DMS 273 treated with DMSO at 0.1 percent for 48 hours (cell line): Measurements from ENCODE around the gene PSMB11.

Source experiments
- DNase-seq: peaks from one replicate; lab custom pipeline; 2025; lab: John Stamatoyannopoulos, UW

PSMB11 gene

DNA sequence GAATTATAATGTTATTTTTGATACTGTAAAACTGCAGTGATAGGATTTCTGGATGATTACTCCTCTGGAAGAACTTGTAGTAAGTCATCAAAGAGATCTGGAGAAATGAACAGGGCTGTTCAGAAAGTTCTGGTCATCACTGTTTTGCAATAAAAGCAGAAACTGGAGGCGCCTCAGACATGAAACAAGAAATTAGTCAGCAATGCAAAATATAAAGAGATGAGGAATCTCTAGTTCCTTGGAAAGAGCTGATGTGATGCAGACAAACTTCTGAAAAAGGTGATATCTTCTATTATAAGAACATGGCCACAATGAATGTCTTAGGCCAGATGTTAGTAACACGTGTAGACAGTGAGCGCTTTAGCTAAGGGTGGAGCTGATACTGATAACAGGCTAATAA, 43.4 kb downstream of the PSMB11 start:
- DNase-seq = no peak

DNA sequence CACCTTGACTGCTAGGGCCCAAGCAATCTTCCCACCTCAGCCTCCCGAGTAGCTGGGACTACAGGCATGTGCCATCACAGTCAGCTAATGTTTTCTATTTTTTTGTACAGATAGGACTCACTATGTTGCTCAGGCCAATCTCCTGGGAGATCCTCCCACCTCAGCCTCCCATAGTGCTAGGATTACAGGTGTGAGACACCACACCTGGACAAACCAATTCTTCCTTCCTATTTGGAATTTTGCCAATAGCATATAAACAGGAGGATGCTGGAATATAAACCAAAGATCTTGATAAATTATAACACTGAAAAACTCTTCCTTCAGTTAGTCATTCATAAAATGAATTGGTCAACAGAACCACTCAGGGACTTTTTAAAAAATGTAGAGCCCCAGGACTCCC, 44.6 kb downstream of the PSMB11 start:
- DNase-seq = no peak

DNA sequence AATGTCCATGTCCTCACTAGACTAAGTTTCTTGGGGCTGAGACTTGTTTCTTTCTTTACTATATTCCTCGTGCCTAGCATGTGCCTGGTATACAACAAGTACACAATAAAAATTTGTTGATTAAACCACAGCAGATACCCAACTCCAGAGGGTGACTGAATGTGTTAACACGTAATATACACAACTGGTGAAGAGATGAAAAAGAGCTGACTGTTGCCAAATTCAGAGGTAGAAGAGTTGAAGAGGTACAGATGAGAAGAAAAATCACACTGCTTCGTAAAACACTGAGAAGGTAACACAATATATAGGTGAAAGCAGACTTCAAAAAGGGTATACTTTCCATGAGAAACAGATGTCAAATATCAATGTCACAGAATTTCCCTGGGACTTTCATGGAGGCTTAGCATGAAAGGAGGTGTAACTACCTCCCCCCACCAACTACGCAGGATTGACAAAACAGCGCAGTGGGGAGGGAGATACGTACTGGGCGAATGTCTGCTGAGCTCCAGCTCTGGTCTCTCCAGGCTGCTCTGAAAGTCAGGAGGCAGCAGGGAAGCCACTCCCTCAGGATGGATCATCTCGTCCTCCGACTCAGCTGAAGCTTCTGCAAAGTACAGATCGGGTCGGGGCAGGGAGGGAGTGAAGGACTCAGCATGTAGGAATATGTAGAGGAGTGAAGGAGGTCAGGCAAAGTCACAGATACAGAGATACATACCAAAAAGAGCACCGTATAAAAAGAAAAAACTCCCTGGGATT, 47.7 kb downstream of the PSMB11 start:
- no peak for DNase-seq

DNA sequence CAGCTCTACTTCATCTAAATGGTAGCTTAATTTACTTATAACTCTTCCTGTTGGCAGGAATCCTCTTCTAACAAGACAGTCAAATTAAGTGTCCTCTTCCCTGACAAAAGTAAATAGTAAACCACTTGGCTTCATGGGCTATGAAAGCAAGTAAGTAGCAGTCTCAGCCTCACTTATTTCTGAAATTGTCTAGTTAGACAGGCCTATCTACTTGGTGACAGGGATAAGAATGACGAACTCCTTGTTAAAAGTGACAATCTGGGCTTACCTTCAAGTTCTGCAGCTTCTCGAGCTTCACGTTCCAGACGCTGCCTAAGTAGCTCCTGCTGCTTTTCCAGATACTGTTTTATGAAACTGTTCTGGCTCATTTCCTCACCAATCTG, 48.2 kb downstream of the PSMB11 start:
- DNase-seq = no peak

DNA sequence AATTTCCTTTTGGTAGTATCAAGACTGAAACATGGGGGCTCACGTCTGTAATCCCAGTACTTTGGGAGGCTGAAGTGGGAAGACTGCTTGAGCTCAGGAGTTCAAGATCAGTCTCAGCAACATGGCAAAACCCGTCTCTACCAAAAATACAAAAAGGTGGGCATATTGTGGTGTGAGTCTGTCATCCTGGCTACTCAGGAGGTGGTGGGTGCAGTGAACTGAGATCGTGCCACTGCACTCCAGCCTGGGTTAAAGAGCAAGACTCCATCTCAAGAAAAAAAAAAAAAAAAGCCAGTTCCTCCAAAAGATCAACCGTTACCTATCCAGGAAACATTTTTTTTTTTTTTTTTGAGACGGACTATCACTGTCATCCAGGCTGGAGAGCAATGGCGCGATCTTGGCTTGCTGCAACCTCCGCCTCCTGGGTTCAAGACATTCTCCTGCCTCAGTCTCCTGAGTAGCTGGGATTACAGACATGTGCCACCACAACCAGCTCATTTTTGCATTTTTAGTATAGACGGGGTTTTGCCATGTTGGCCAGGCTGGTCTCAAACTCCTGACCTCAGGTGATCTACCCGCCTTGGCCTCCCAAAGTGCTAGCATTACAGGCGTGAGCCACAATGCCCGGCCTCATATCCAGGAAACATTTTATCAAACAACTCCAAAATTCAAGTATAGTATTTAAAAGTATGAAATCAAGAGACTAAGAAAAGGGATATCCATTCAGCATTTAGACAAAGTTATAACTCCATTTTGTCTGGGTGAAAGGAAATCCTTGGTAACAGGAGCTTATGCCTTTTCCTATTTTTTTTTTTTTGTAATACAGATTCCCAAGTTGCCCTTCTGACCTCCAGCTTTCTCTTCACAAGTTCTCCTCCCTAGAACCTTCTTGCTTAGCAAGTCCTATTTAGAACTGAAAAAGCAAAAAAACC, 49.5 kb downstream of the PSMB11 start:
- DNase-seq = no peak

DNA sequence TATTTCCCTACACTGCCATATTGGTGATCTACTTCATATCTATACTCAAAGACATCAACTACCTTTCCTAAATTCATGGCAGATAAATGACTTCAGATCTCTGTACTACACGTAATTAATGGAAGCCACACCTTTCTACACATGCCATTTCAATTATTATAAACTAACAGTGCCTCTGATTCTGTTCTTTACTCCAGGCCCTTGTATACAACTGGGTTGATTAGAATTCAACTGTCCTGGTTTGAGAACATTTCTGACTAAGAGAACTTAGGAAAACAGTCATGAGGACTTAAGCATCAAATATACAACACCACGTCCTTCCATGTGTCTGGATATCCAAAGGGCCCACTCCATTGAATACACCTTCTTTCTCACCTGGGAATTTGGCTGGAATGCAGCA, 51.1 kb downstream of the PSMB11 start:
- no peak for DNase-seq

DNA sequence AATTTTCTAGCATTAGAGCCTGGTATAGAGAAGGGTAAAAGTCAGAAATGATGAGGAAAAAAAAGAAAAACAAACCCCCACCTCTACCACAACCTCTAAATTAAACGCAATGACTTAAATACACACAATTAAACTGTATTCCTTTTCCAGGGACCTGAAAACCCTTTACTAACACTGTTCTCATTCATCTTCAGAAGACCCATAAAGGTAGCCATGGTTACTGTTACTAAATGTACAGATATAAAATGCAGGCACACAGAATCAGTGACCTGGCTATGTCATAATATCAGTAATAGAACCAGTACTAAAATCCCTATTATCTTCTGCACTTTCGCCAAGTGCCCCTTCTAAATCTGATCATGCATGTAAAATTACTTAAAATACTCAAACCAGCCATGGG, 51.5 kb downstream of the PSMB11 start:
- DNase-seq = no peak
